Measurements from ENCODE around the gene OLIG2.
A peak's percentile ranks its signal among the peaks of the same experiment; 100 is the strongest.

Gene OLIG2

DNA sequence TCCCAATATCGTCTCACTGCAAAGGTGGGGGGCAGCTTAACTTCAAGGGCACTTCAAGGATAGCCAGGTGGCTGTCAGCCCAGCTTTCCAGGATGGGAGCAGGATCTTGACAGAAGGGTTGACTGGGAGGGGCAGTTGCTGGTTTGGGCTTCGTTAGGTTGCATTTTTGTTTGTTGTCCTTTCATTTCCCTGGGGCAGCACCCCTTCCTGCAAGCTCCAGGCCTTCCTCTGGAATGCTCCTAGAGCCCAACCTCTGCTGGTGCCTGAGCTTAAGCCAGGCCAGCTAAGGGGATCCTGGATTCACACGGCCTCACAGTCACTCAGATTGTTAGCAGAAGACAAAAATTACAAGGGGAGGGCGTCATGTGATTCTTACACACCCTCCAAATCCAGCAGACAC is 4.1 kb upstream of the OLIG2 start:
- Histone ChIP-seq H3K27ac (ENCODE audit: low read length, poor library complexity, severe bottlenecking) (no peak overlapping the region), H3K9ac (ENCODE audit: low read length) (no peak overlapping the region), H3K14ac (ENCODE audit: low read length in 2 of 2) (no peak overlapping the region), H3K79me1 (replicated peaks; ENCODE audit: low read length, poor library complexity, severe bottlenecking) (no peaks in the 10 kb centered on the region), H3K23ac (ENCODE audit: low read length in 2 of 2) (no peak overlapping the region), H3K4me3 (ENCODE audit: insufficient read depth in 1 of 2, low read depth in 1 of 2, low read length in 2 of 2) (no peak overlapping the region), H3K4ac (ENCODE audit: low read depth in 1 of 2, low read length in 2 of 2) (no peak overlapping the region), H3K9me3 (ENCODE audit: control insufficient read depth, low read length) (no peaks in the 10 kb centered on the region), H2BK12ac (ENCODE audit: low read length in 2 of 2) (no peak overlapping the region), H2BK15ac (ENCODE audit: low read depth, poor library complexity, severe bottlenecking) (no peak overlapping the region), H2BK5ac (ENCODE audit: low read depth, low read length, poor library complexity, severe bottlenecking) (no peak overlapping the region), H3K4me2 (ENCODE audit: low read length, poor library complexity, severe bottlenecking) (no peak overlapping the region), H2AFZ (ENCODE audit: low read depth, low read length) (no peak overlapping the region), H3K36me3 (ENCODE audit: control insufficient read depth in 1 of 2, insufficient read depth in 2 of 2, low read depth in 1 of 2, low read length in 2 of 2) (no peaks in the 10 kb centered on the region), H3K4me1 (ENCODE audit: control insufficient read depth, insufficient read depth, low read depth, low read length) (peaks cover 8% of the 10 kb centered on the region), H3K27me3 (ENCODE audit: control insufficient read depth in 1 of 2, insufficient read depth in 1 of 2, low read length in 2 of 2) (peaks cover 87 to 98% of the 10 kb centered on the region in 2 experiments), H2AK5ac (ENCODE audit: low read length, severe bottlenecking) (no peak overlapping the region), H2BK120ac (ENCODE audit: low read depth, low read length) (no peak overlapping the region), H4K8ac (ENCODE audit: low read length) (no peak overlapping the region), H3K18ac (ENCODE audit: low read depth in 1 of 2, low read length in 2 of 2) (no peak overlapping the region), H4K91ac (ENCODE audit: low read length) (no peak overlapping the region)
- 40% methylated on average over 4 of the region's 4 CpGs for WGBS
- DNase-seq = no peak

GRCh38 chr21:33022489-33022827 is 3.3 kb upstream of the OLIG2 start:
- H2AFZ ChIP-seq (ENCODE audit: low read depth, low read length) = no peak overlapping the region
- H4K8ac ChIP-seq (ENCODE audit: low read length) = no peak overlapping the region
- no peak overlapping the region for H2BK120ac ChIP-seq (ENCODE audit: low read depth, low read length)
- H3K27me3 ChIP-seq (ENCODE audit: control insufficient read depth in 1 of 2, insufficient read depth in 1 of 2, low read length in 2 of 2) = peaks cover 90 to 98% of the 10 kb centered on the region in 2 experiments
- H3K18ac ChIP-seq (ENCODE audit: low read depth in 1 of 2, low read length in 2 of 2) = no peak overlapping the region
- H3K27ac ChIP-seq (ENCODE audit: low read length, poor library complexity, severe bottlenecking) = no peak overlapping the region
- H3K14ac ChIP-seq (ENCODE audit: low read length in 2 of 2) = no peak overlapping the region
- H4K91ac ChIP-seq (ENCODE audit: low read length) = no peak overlapping the region
- H2BK12ac ChIP-seq (ENCODE audit: low read length in 2 of 2) = no peak overlapping the region
- H3K4ac ChIP-seq (ENCODE audit: low read depth in 1 of 2, low read length in 2 of 2) = no peak overlapping the region
- no peak overlapping the region for H3K4me3 ChIP-seq (ENCODE audit: insufficient read depth in 1 of 2, low read depth in 1 of 2, low read length in 2 of 2)
- peaks cover 10% of the 10 kb centered on the region for H3K4me1 ChIP-seq (ENCODE audit: control insufficient read depth, insufficient read depth, low read depth, low read length)
- H3K79me1 ChIP-seq (replicated peaks; ENCODE audit: low read length, poor library complexity, severe bottlenecking) = no peaks in the 10 kb centered on the region
- H3K9me3 ChIP-seq (ENCODE audit: control insufficient read depth, low read length) = no peaks in the 10 kb centered on the region
- no peak for DNase-seq
- no peak overlapping the region for H2AK5ac ChIP-seq (ENCODE audit: low read length, severe bottlenecking)
- no peaks in the 10 kb centered on the region for H3K36me3 ChIP-seq (ENCODE audit: control insufficient read depth in 1 of 2, insufficient read depth in 2 of 2, low read depth in 1 of 2, low read length in 2 of 2)
- WGBS = 52% methylated on average over 17 of the region's 17 CpGs
- H3K23ac ChIP-seq (ENCODE audit: low read length in 2 of 2) = no peak overlapping the region
- no peak overlapping the region for H2BK5ac ChIP-seq (ENCODE audit: low read depth, low read length, poor library complexity, severe bottlenecking)
- H3K9ac ChIP-seq (ENCODE audit: low read length) = no peak overlapping the region
- H3K4me2 ChIP-seq (ENCODE audit: low read length, poor library complexity, severe bottlenecking) = no peak overlapping the region
- no peak overlapping the region for H2BK15ac ChIP-seq (ENCODE audit: low read depth, poor library complexity, severe bottlenecking)

DNA sequence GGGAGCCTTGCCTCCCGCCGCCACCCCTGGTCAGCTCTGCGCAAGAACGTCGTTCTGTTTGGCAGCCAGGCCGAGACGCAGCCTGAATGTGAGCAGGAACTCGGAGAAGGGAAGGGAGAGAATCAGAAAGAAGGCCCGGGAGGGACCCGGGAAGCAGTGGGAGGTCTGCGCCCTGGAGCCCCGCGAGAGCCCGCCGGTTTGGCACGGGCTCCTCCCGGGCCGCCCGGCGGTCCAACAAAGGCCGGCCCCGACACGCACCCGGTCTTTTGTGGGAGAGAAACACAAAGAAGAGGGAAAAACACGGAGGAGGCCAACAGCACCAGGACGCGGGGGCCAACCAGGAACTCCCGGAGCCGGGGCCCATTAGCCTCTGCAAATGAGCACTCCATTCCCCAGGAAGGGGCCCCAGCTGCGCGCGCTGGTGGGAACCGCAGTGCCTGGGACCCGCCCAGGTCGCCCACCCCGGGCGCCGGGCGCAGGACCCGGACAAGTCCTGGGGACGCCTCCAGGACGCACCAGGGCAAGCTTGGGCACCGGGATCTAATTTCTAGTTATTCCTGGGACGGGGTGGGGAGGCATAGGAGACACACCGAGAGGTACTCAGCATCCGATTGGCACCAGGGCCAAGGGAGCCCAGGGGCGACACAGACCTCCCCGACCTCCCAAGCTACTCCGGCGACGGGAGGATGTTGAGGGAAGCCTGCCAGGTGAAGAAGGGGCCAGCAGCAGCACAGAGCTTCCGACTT is 2.7 kb upstream of the OLIG2 start:
- H3K14ac ChIP-seq (ENCODE audit: low read length in 2 of 2) = no peak overlapping the region

DNA sequence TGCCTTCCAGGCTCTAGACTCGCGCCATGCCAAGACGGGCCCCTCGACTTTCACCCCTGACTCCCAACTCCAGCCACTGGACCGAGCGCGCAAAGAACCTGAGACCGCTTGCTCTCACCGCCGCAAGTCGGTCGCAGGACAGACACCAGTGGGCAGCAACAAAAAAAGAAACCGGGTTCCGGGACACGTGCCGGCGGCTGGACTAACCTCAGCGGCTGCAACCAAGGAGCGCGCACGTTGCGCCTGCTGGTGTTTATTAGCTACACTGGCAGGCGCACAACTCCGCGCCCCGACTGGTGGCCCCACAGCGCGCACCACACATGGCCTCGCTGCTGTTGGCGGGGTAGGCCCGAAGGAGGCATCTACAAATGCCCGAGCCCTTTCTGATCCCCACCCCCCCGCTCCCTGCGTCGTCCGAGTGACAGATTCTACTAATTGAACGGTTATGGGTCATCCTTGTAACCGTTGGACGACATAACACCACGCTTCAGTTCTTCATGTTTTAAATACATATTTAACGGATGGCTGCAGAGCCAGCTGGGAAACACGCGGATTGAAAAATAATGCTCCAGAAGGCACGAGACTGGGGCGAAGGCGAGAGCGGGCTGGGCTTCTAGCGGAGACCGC is 2.0 kb upstream of the OLIG2 start:
- Histone ChIP-seq H4K8ac (ENCODE audit: low read length) (no peak overlapping the region), H3K79me1 (replicated peaks; ENCODE audit: low read length, poor library complexity, severe bottlenecking) (no peaks in the 10 kb centered on the region), H2BK15ac (ENCODE audit: low read depth, poor library complexity, severe bottlenecking) (no peak overlapping the region), H3K18ac (ENCODE audit: low read depth in 1 of 2, low read length in 2 of 2) (no peak overlapping the region), H3K23ac (ENCODE audit: low read length in 2 of 2) (no peak overlapping the region), H3K9ac (ENCODE audit: low read length) (no peak overlapping the region), H3K4me1 (ENCODE audit: control insufficient read depth, insufficient read depth, low read depth, low read length) (peaks cover 10% of the 10 kb centered on the region), H4K91ac (ENCODE audit: low read length) (peak overlapping the region; percentile 9), H3K27ac (ENCODE audit: low read length, poor library complexity, severe bottlenecking) (no peak overlapping the region), H3K36me3 (ENCODE audit: control insufficient read depth in 1 of 2, insufficient read depth in 2 of 2, low read depth in 1 of 2, low read length in 2 of 2) (no peaks in the 10 kb centered on the region), H2AFZ (ENCODE audit: low read depth, low read length) (no peak overlapping the region), H2BK12ac (ENCODE audit: low read length in 2 of 2) (no peak overlapping the region), H2BK120ac (ENCODE audit: low read depth, low read length) (no peak overlapping the region), H3K27me3 (ENCODE audit: control insufficient read depth in 1 of 2, insufficient read depth in 1 of 2, low read length in 2 of 2) (peaks cover 89 to 98% of the 10 kb centered on the region in 2 experiments), H2AK5ac (ENCODE audit: low read length, severe bottlenecking) (no peak overlapping the region), H3K4me2 (ENCODE audit: low read length, poor library complexity, severe bottlenecking) (no peak overlapping the region), H3K14ac (ENCODE audit: low read length in 2 of 2) (no peak overlapping the region), H3K4ac (ENCODE audit: low read depth in 1 of 2, low read length in 2 of 2) (no peak overlapping the region), H3K4me3 (ENCODE audit: insufficient read depth in 1 of 2, low read depth in 1 of 2, low read length in 2 of 2) (no peak overlapping the region), H3K9me3 (ENCODE audit: control insufficient read depth, low read length) (peaks cover 4% of the 10 kb centered on the region), H2BK5ac (ENCODE audit: low read depth, low read length, poor library complexity, severe bottlenecking) (no peak overlapping the region)
- no peak for DNase-seq
- 59% methylated on average over 49 of the region's 49 CpGs for WGBS

More for the DNA sequence above, 2.7 kb upstream of the OLIG2 start:
- Histone ChIP-seq H3K18ac (ENCODE audit: low read depth in 1 of 2, low read length in 2 of 2) (no peak overlapping the region), H3K27ac (ENCODE audit: low read length, poor library complexity, severe bottlenecking) (no peak overlapping the region), H3K4me1 (ENCODE audit: control insufficient read depth, insufficient read depth, low read depth, low read length) (peaks cover 10% of the 10 kb centered on the region), H3K27me3 (ENCODE audit: control insufficient read depth in 1 of 2, insufficient read depth in 1 of 2, low read length in 2 of 2) (peaks cover 89 to 98% of the 10 kb centered on the region in 2 experiments), H3K4me2 (ENCODE audit: low read length, poor library complexity, severe bottlenecking) (no peak overlapping the region), H3K23ac (ENCODE audit: low read length in 2 of 2) (no peak overlapping the region), H2BK15ac (ENCODE audit: low read depth, poor library complexity, severe bottlenecking) (no peak overlapping the region), H3K4ac (ENCODE audit: low read depth in 1 of 2, low read length in 2 of 2) (no peak overlapping the region), H3K79me1 (replicated peaks; ENCODE audit: low read length, poor library complexity, severe bottlenecking) (no peaks in the 10 kb centered on the region), H4K8ac (ENCODE audit: low read length) (no peak overlapping the region), H2BK12ac (ENCODE audit: low read length in 2 of 2) (no peak overlapping the region), H2AFZ (ENCODE audit: low read depth, low read length) (no peak overlapping the region), H3K36me3 (ENCODE audit: control insufficient read depth in 1 of 2, insufficient read depth in 2 of 2, low read depth in 1 of 2, low read length in 2 of 2) (no peaks in the 10 kb centered on the region), H2AK5ac (ENCODE audit: low read length, severe bottlenecking) (no peak overlapping the region), H3K4me3 (ENCODE audit: insufficient read depth in 1 of 2, low read depth in 1 of 2, low read length in 2 of 2) (no peak overlapping the region), H4K91ac (ENCODE audit: low read length) (no peak overlapping the region), H2BK120ac (ENCODE audit: low read depth, low read length) (no peak overlapping the region), H2BK5ac (ENCODE audit: low read depth, low read length, poor library complexity, severe bottlenecking) (no peak overlapping the region), H3K9ac (ENCODE audit: low read length) (no peak overlapping the region), H3K9me3 (ENCODE audit: control insufficient read depth, low read length) (no peaks in the 10 kb centered on the region)
- 19% methylated on average over 52 of the region's 52 CpGs for WGBS
- no peak for DNase-seq

All from mesenchymal stem cell (in vitro differentiated cells and primary cell).